GM12878 (cell line): ENCODE data around the gene UBE3B. TPM values are rescaled to one million over a fixed set of nuclear protein-coding genes. Genes with fewer than 3 reads are reported as not detected.

Source experiments
- ATAC-seq: fragments of 200-7000 bp; cut with Tn5 transposase; 3 replicates; pipeline ENCODE4 v1.9.1; 2020; ENCODE audit warnings: mild to moderate bottlenecking, moderate library complexity
- BruUV-seq: library from RNA; stranded (reverse); fragments of 400-500 nt; replicated peaks from 2 replicates; lab custom pipeline; 2021; lab: Mats Ljungman, UMichigan
- CTCF ChIA-PET: fragments of 300-600 bp; sonication (Branson Sonifier 250); formaldehyde crosslinking; extraction: SDS; loops from one replicate; lab custom pipeline; 2021; ENCODE audit warnings: inconsistent platforms; lab: Yijun Ruan, JAX
- POLR2A ChIA-PET: fragments of 350-600 bp; formaldehyde crosslinking; extraction: SDS; loops from one replicate; lab custom pipeline; 2021; ENCODE audit warnings: inconsistent platforms; lab: Charles Lee
- RAD21 ChIA-PET: fragments of 300-600 bp; sonication (Branson Sonifier 250); formaldehyde crosslinking; loops from one replicate; lab custom pipeline; 2023; ENCODE audit warnings: antibody characterized with exemption; ENCODE audit not compliant: unreplicated experiment; lab: Charles Lee
- SMC1A ChIA-PET: fragments of 300-600 bp; sonication (Branson Sonifier 250); formaldehyde crosslinking; loops from one replicate; lab custom pipeline; 2023; ENCODE audit not compliant: unreplicated experiment, uncharacterized antibody; lab: Charles Lee
- DNase-seq: peaks from one replicate; pipeline ENCODE4 v3.0.0-alpha.2; 2011; ENCODE audit warnings: low read depth, low spot score
- FAIRE-seq: peaks from 3 replicates; lab custom pipeline; 2011; peaks lifted over from hg19 to GRCh38; lab: Jason Lieb, UNC
- H2AFZ ChIP-seq: 2 replicates; pipeline ENCODE4 v1.6.0; 2011; ENCODE audit warnings: low read depth, low read length, control low read depth; ENCODE audit not compliant: control insufficient read depth
- H3K27ac ChIP-seq: 2 replicates; pipeline ENCODE4 v1.5.1; 2011; ENCODE audit warnings: control low read depth; ENCODE audit not compliant: control insufficient read depth, insufficient read depth
- H3K27me3 ChIP-seq, 2 experiments: replicated peaks in 1 of 2; 2 replicates each; pipeline versions ENCODE4 v1.6.0 to v1.6.1; 2011; ENCODE audit warnings: low read length in 1 of 2; ENCODE audit not compliant: control insufficient read depth in 2 of 2, insufficient read depth in 2 of 2
- H3K36me3 ChIP-seq, 2 experiments: 2 replicates each; pipeline ENCODE4 v1.5.1; 2011; ENCODE audit warnings: low read length in 1 of 2; ENCODE audit not compliant: control insufficient read depth in 2 of 2, insufficient read depth in 2 of 2
- H3K4me1 ChIP-seq: 2 replicates; pipeline ENCODE4 v1.6.1; 2011; ENCODE audit warnings: mild to moderate bottlenecking, low read length, moderate library complexity, mixed read lengths; ENCODE audit not compliant: control insufficient read depth, insufficient read depth
- H3K4me2 ChIP-seq: 2 replicates; pipeline ENCODE4 v1.6.0; 2011; ENCODE audit warnings: control low read depth; ENCODE audit not compliant: control insufficient read depth, insufficient read depth
- H3K4me3 ChIP-seq: fragments of 200-600 bp; sonication (generic); 2 replicates; pipeline ENCODE4 v1.5.1; 2016
- H3K79me2 ChIP-seq: 2 replicates; pipeline ENCODE4 v1.6.0; 2011; ENCODE audit warnings: low read length; ENCODE audit not compliant: control insufficient read depth, insufficient read depth
- H3K9ac ChIP-seq: 2 replicates; pipeline ENCODE4 v1.8.0; 2011; ENCODE audit warnings: low read length, control low read depth, mixed read lengths; ENCODE audit not compliant: control insufficient read depth, insufficient read depth
- H3K9me3 ChIP-seq: replicated peaks from 3 replicates; pipeline ENCODE4 v1.5.1; 2011; ENCODE audit warnings: mild to moderate bottlenecking, low read length; ENCODE audit not compliant: control insufficient read depth, insufficient read depth
- H4K20me1 ChIP-seq: 2 replicates; pipeline ENCODE4 v1.6.0; 2011; ENCODE audit not compliant: control insufficient read depth, insufficient read depth
- CREM ChIP-seq: IDR thresholded peaks from 2 replicates; pipeline ENCODE4 v1.6.1; 2014; ENCODE audit warnings: antibody characterized with exemption, low read depth
- CUX1 ChIP-seq: IDR thresholded peaks from 2 replicates; pipeline ENCODE4 v1.6.1; 2012; ENCODE audit warnings: improper control_type of control experiment, low read depth, low read length; ENCODE audit not compliant: insufficient replicate concordance
- KLF5 ChIP-seq: fragments of 450-650 bp; IDR thresholded peaks from 2 replicates; pipeline ENCODE4 v1.6.1; 2014; ENCODE audit warnings: mild to moderate bottlenecking; ENCODE audit not compliant: partially characterized antibody
- MYB ChIP-seq: fragments of 150-350 bp; IDR thresholded peaks from 2 replicates; pipeline ENCODE4 v1.6.1; 2014; ENCODE audit warnings: mild to moderate bottlenecking, low read depth, low read length, borderline replicate concordance
- NR2C1 ChIP-seq: fragments of 450-650 bp; IDR thresholded peaks from 2 replicates; pipeline ENCODE4 v1.6.1; 2017; ENCODE audit warnings: antibody characterized with exemption, mild to moderate bottlenecking, moderate library complexity
- POU2F2 ChIP-seq: IDR thresholded peaks from 3 replicates; pipeline ENCODE4 v1.6.1; 2011; ENCODE audit warnings: low read depth, mild to moderate bottlenecking, low read length, borderline replicate concordance
- REST ChIP-seq: IDR thresholded peaks from 2 replicates; pipeline ENCODE4 v1.6.1; 2012; ENCODE audit warnings: mild to moderate bottlenecking, low read depth, low read length
- SREBF2 ChIP-seq: IDR thresholded peaks from 2 replicates; pipeline ENCODE4 v1.6.1; 2012; ENCODE audit warnings: mild to moderate bottlenecking, low read length
- STAT1 ChIP-seq: fragments of 450-650 bp; conservative IDR thresholded peaks from 2 replicates; pipeline ENCODE4 v1.6.1; 2014; ENCODE audit warnings: antibody characterized with exemption, mild to moderate bottlenecking
- SUZ12 ChIP-seq: fragments of 200-600 bp; sonication (generic); IDR thresholded peaks from one replicate; pipeline ENCODE4 v1.6.1; 2018; ENCODE audit warnings: antibody characterized with exemption, mild to moderate bottlenecking; ENCODE audit not compliant: unreplicated experiment
- ZBED1 ChIP-seq: IDR thresholded peaks from 2 replicates; pipeline ENCODE4 v1.6.1; 2016; ENCODE audit warnings: borderline replicate concordance
- WGBS: methylation state at CpG from one replicate; pipeline ENCODE4 v1.1.6; 2016; ENCODE audit warnings: low lambda C conversion rate; ENCODE audit not compliant: insufficient replicate concordance, insufficient coverage; ENCODE audit errors: missing lambda C conversion rate; 5-methylcytosine and 5-hydroxymethylcytosine counted together
- in situ Hi-C: fragments of 300-500 bp; cut with MboI; formaldehyde crosslinking; loops from 9 replicates; pipeline ENCODE4 v1.14.3; 2018; ENCODE audit warnings: mixed read lengths
- intact Hi-C: fragments of 100-400 bp; cut with micrococcal nuclease; formaldehyde crosslinking; loops from one replicate; pipeline ENCODE4 v1.14.2; 2022; ENCODE audit not compliant: unreplicated experiment
- polyA plus RNA-seq, 11 experiments: library from polyadenylated mRNA; depleted of rRNA in 4 of 11; unstranded in 6 of 11; stranded (reverse) in 5 of 11; fragments of >200 nt; fragmentation: Nextera tagmentation in 4 of 11; fragmentation: Illumina TruSeq in 1 of 11; extraction: Ambion mirVana in 4 of 11; extraction: Trizol in 1 of 11; gene quantifications; 1 replicate in 1 of 11; 2 replicates in 10 of 11; pipeline versions ENCODE4 v1.2.1 to v1.2.3, GENCODE V29; 2011 to 2016; ENCODE audit warnings: inconsistent platforms in 2 of 11, missing spikeins in 2 of 11, low read depth in 1 of 11
- total RNA-seq, 4 experiments: library from RNA; depleted of rRNA in 3 of 4; stranded (reverse); fragments of >200 nt in 3 of 4; fragmentation: Illumina TruSeq in 1 of 4; extraction: Trizol in 1 of 4; gene quantifications; 2 replicates each; pipeline versions ENCODE4 v1.2.1 to v1.2.3, GENCODE V29; 2013 to 2021
- TF ChIP-seq, protein P1 (sequence below): IDR thresholded peaks from 2 replicates; pipeline ENCODE4 v1.6.1; 2012; ENCODE audit warnings: low read depth, low read length, improper control_type of control experiment
- TF ChIP-seq, protein P2 (sequence below), 3 experiments: IDR thresholded peaks in 2 of 3; conservative IDR thresholded peaks in 1 of 3; 2 replicates each; pipeline ENCODE4 v1.5.1; 2011; ENCODE audit warnings: low read depth in 3 of 3, low read length in 3 of 3, mild to moderate bottlenecking in 3 of 3, control low read depth in 2 of 3, moderate library complexity in 2 of 3, inconsistent platforms in 1 of 3, mixed read lengths in 1 of 3; ENCODE audit not compliant: control insufficient read depth in 2 of 3, insufficient read depth in 1 of 3; ENCODE audit errors: extremely low read depth in 1 of 3

The UBE3B gene
- total and polyA plus RNA-seq, 10 of the 15 experiments (the other 5 are each of a cell fraction or from before 2014, with no cell fraction given) = 7.4 to 25.3 (median 17.1) TPM

- no peaks in the 10 kb centered on the region for H3K27me3 ChIP-seq
- H3K9me3 ChIP-seq = no peaks in the 10 kb centered on the region
- in situ Hi-C loops = no loop called here
- no peaks in the 10 kb centered on the region for H3K4me1 ChIP-seq
- RAD21 ChIA-PET = no interaction called here
- FAIRE-seq (no peak), DNase-seq (no peak), ATAC-seq (no peak)
- intact Hi-C loops = no loop called here
- WGBS = 52% methylated on average over 3 of the region's 3 CpGs
- H3K36me3 ChIP-seq = peaks cover 3 to 29% of the 10 kb centered on the region in 2 experiments
- H3K9ac ChIP-seq = no peak overlapping the region
- H3K79me2 ChIP-seq = no peaks in the 10 kb centered on the region
- BruUV-seq = no TSS peak
- H2AFZ ChIP-seq = no peak overlapping the region
- CTCF ChIA-PET = no interaction called here
- SMC1A ChIA-PET = no interaction called here
- POLR2A ChIA-PET = no interaction called here
- H3K4me2 ChIP-seq = no peak overlapping the region
- H3K27ac ChIP-seq = no peak overlapping the region
- no peaks in the 10 kb centered on the region for H4K20me1 ChIP-seq
- H3K4me3 ChIP-seq = no peak overlapping the region
- TF ChIP-seq SUZ12 (no peak), ZBED1 (no peak), NR2C1 (no peak), CUX1 (no peak), SREBF2 (no peak), MYB (no peak), POU2F2 (no peak), REST (no peak), CREM (no peak), KLF5 (no peak), STAT1 (no peak)
- TF ChIP-seq, protein P1, sequence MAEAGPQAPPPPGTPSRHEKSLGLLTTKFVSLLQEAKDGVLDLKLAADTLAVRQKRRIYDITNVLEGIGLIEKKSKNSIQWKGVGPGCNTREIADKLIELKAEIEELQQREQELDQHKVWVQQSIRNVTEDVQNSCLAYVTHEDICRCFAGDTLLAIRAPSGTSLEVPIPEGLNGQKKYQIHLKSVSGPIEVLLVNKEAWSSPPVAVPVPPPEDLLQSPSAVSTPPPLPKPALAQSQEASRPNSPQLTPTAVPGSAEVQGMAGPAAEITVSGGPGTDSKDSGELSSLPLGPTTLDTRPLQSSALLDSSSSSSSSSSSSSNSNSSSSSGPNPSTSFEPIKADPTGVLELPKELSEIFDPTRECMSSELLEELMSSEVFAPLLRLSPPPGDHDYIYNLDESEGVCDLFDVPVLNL = no peak
- TF ChIP-seq, protein P2, sequence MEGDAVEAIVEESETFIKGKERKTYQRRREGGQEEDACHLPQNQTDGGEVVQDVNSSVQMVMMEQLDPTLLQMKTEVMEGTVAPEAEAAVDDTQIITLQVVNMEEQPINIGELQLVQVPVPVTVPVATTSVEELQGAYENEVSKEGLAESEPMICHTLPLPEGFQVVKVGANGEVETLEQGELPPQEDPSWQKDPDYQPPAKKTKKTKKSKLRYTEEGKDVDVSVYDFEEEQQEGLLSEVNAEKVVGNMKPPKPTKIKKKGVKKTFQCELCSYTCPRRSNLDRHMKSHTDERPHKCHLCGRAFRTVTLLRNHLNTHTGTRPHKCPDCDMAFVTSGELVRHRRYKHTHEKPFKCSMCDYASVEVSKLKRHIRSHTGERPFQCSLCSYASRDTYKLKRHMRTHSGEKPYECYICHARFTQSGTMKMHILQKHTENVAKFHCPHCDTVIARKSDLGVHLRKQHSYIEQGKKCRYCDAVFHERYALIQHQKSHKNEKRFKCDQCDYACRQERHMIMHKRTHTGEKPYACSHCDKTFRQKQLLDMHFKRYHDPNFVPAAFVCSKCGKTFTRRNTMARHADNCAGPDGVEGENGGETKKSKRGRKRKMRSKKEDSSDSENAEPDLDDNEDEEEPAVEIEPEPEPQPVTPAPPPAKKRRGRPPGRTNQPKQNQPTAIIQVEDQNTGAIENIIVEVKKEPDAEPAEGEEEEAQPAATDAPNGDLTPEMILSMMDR (IDR thresholded peaks at IDR 0.05 in 2 of 3, conservative IDR thresholded peaks at IDR 0.05 in 1 of 3; ENCODE audit: control insufficient read depth in 2 of 3, extremely low read depth in 1 of 3, insufficient read depth in 1 of 3, low read depth in 3 of 3, low read length in 3 of 3) = no peak
Measured at GRCh38 chr12:109503611-109504010, 26.2 kb downstream of the UBE3B start.
